GM12873 (cell line): ENCODE measurements around the gene ATP8B3.

Experiments used
- TF ChIP-seq, protein P1 (sequence below): IDR thresholded peaks from 2 replicates; pipeline ENCODE4 v1.5.1; 2012; ENCODE audit warnings: low read depth, mild to moderate bottlenecking, moderate library complexity, low read length, control low read depth; ENCODE audit not compliant: insufficient read depth; ENCODE audit errors: missing control alignments

ATP8B3 gene

DNA sequence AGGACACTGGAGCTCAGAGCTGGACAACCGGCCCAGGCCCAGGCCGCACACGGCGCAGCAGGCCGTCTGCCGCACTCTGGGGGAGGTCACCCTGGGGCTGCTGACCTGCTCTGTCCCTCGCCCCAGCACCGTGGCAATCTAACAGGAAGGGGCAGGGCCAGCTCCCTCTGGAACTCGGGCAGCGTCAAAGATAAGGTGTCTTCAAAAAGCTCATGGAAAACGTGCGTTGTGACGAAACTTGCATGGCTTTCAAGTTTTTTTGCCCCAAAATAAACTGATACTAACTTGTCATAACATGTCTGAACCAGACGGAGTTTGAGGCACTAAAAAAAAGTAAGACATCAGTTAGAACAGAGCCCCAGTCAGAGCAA lies 12.2 kb upstream of the ATP8B3 start:
- TF ChIP-seq, protein P1, sequence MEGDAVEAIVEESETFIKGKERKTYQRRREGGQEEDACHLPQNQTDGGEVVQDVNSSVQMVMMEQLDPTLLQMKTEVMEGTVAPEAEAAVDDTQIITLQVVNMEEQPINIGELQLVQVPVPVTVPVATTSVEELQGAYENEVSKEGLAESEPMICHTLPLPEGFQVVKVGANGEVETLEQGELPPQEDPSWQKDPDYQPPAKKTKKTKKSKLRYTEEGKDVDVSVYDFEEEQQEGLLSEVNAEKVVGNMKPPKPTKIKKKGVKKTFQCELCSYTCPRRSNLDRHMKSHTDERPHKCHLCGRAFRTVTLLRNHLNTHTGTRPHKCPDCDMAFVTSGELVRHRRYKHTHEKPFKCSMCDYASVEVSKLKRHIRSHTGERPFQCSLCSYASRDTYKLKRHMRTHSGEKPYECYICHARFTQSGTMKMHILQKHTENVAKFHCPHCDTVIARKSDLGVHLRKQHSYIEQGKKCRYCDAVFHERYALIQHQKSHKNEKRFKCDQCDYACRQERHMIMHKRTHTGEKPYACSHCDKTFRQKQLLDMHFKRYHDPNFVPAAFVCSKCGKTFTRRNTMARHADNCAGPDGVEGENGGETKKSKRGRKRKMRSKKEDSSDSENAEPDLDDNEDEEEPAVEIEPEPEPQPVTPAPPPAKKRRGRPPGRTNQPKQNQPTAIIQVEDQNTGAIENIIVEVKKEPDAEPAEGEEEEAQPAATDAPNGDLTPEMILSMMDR, result no peak

DNA sequence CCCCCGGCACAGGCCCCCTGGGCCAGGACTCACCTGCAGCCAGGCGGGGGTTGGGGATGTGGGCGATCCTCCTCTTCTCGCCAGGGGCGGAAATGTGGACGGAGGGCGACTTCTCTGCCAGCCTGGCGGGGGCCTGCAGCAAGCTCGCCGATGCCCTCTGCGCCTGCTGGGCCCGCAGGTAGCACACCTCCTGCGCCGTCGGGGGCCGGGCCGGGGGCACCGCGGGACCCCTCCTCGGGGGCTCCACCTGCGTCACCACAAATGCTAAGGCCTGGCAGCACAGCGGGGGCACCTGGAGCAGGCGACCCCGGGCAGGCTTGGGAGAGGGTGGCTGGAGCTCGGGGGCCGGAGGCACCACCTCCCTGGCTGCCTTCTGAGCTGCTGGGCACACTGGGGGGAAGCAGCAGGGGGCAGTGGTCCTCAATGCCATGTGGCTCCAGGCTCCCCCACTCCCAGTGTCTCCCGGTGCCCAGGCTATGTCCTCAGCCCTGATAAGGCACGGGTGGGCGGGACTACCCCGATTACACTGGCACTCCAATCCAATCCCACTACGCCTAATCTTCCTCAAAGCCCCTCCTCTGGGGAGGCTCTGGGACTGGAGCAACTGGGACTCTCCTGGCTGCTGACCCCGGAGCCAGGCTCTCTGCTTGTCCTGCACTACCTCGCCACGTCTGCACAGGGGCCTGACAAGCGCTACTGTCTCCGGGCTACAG lies 11.6 kb upstream of the ATP8B3 start:
- TF ChIP-seq, protein P1, result no peak

DNA sequence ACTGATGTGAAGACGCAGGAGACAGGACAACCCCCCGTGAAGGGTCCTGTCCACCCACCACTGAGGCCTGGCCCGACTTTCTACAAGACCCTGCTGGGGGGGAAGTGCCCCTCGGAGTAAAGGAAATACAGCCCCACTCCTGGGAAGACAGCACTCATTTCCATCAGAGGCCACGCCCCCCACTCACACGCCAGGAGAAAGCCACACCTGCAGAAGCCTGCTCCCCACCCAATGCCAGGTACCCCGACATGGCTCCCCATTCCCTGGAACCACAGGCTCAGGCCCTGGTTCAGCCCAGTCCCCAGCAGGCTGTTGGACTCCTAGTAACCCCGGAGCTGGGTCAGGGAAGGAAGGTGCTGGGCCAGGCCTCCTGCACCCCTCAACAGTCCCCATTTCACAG lies 10.9 kb upstream of the ATP8B3 start:
- TF ChIP-seq, protein P1, result no peak

DNA sequence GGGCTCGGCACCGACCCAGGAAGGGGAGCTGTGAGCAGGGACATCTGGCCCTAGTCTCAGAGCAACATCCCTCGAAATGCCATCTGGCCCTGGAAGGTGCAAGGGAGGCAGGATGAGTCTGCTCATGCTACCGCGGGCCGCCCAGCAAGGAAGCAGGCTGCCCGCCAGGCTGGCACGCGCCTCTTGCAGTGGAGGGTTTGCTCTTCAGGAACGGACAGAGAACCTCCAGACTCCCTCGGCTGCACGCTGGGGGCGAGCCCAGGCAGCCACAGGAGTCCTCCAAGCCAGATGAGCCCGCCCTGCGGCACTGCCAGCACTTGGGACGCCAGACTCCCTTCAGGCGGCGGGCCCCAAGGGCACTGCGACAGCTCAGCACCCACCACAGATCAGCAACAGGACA lies 10.1 kb upstream of the ATP8B3 start:
- TF ChIP-seq, protein P1, result no peak

DNA sequence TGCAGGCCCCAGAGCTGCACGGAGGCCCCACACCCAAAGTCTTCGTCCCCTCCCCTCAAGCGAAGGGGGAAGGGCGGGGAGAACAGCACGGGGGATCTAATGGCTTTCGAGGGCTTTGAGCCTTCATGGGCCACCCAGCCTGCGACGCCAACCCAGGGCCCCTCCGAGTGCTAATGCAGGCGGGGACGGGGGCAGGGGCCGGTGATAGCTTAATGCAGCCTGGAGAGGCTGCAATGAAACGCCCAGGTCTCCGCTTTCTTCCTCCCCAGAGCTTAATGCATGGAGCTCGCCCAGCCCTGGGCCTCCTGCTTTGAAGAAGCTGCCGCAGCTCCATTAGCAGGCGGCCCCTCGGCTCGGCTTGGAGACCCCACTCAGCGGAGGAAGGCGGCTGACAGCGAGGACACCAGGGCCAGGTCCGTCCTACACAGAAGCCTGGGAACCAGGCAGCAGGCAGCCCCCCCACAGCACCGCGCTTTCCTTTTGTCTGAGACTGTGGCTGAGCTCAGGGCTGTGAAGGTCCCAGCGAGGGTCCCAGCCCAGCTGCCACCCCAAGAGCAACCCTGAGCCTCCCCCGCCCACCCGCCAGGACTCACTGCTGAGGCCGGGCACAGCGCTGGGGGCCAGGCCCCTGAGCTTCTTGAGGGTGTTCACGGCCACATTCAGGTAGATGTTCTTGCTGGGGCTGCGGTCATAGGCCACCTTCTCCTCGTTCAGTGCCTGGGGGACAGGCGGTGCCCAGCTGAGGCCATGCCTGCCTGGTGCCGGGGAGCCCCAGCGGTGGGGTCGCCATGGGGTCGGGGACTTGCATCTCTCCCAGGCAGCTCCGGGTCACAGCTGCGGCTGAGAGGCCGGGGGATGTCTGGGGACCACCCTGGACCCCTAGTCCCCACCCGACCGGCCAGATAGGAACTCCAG lies 7.5 kb upstream of the ATP8B3 start:
- TF ChIP-seq, protein P1, result no peak

DNA sequence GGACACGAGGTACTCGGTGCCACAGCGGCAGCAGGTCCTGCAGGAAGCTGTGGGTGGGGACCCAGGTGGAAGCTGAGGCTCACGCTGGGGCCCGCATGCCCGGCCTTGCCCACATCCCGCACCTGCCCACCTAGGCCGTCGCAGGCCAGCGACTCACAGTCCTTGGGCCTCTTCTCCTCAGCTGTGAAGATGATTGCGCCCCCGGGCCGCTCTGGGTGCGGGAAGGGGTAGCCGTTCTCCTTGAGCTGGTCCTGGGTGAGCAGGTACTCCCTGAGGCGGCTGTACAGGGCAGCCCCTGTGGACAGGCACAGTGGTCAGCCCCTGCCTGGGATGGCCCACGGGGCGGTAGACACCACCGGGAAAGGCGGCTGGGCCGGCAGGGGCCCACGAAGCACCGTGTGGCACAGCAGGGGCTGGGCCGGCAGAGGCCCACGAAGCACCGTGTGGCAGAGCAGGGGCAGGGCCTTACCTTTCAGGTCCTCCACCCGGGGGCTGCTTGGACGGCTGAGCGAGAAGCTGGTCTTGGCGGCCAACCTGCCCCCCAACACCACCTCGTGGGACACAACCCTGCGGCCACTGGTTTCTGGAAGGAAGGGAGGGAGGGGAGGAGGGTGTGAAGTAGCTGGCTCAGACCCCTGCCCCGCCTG lies 6.6 kb upstream of the ATP8B3 start:
- TF ChIP-seq, protein P1, result no peak
